GOT3 (cell line): ENCODE results near the gene MAP4K5.
"Not testable (repeated sequence)": the region's sequence is repeated elsewhere in the genome, so short reads cannot be mapped to it uniquely, and the experiment has no call there.

ENCODE experiments used
- DNase-seq: peaks from one replicate; lab custom pipeline; 2025; ENCODE audit warnings: mixed read lengths; lab: John Stamatoyannopoulos, UW

The MAP4K5 gene

GRCh38 chr14:50531595-50532501 is 521 bp downstream of the MAP4K5 start:
- no peak for DNase-seq

- no peak for DNase-seq
Measured at GRCh38 chr14:50530794-50531365, 1.5 kb downstream of the MAP4K5 start.

DNA sequence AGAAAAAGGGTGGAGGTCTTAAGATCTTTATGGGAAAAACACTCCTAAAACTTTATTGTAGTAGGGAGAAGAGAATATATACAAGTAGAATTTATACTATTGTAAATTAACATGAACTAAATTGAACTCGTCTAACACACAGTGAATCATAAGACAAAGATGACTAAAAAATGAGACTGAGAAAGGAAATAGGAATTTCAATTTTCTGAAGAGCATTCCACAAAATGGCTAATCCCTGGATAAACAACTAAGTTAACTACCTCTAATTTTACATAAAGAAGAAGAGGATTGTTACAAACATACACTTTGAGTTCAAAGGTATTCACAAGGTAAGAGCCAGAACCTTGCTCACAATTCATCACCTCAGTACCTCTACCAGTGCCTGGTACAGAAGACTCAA is 2.0 kb downstream of the MAP4K5 start:
- no peak for DNase-seq

DNA sequence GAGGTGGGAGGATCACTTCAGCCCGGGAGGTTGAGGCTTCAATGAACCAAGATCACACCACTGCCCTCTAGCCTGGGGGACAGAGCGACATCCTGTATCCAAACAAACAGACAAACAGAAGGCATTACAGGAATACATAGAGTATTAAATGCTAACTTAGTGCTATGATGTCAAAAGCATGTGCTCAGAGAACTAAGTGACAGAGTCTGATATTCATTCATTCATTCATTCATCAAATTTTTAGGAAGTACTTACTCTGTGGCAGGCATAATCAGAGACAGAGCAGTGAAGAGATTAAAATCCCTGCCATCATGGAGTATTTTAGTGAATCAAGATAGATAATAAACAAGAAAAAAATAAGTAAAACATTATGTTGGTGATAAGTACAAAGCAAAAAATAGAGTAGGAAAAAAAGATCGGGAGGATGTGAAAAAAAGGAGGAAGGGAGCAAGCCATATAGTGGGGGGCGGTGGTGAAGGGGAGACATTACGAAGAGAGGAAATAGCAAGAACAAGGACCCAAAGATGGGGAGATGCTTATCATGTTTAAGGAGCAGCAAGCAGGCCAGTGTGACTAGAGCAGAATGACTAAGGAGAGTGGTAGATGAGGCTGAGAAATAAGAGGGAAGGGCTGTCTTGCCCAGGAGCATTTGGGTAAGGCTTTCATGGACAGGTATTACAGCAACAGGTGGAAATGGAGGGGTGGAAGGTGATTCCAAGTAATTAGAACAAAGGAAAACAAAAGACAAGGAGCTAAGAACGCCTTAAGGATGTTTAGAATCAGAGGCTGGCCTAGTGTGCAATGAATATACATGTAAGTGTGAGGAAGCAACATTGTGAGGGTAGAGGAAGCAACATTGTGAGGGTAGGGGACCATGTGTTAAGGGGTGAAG is 2.8 kb downstream of the MAP4K5 start:
- DNase-seq = no peak

DNA sequence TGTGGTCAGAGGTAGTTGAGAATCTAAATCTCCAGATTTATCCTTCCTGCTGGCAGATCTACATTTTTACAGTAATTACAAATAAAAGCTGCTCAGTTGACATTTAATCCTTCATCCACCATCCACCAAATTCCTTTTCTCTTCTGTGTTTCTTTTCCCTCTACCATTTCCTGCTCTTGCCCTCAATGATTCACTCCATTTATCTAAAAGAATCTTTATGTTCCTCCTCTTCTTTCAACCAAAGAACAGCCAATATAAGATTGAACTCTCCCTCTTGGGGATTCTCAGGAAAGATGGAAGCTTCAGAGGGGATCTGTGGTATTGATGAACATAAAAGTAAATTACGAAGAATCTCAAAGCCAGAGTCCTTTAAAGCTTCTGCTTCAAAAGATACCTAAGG is 4.4 kb downstream of the MAP4K5 start:
- no peak for DNase-seq

DNA sequence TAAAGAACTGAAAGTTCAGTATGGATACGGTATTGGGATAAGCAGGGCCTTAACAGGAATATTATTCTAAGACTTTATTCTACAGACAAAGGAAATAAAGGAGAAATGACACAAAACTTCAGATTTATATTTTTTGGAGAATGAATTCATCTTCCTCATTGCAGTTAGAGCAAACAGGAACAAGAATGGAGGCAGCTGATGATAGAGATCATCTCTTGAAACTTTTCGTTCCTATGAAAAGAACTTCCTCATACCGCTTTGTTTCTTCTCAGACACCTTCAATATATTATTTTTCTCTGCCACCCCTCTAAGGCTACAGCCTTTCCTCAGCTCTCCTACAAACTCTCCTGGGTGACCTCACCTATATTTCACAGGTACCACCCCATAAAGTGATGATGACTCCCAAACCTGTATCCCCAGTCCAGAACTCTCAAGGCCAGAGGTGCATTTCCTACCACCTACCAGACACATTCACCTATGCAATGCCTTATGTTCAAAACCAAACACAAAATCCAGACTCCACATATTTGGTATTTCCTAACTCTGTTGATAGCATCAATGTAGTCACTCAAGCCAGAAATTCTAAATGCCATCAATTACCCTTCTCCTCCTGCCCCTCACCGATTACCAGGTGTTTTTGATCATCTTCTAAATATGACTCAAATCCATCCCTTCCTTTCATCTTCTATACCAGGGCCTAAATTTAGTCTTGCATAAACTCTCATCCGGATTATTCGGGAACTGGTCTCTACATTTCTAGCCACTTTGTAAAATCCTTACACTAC is 7.4 kb downstream of the MAP4K5 start:
- no peak for DNase-seq

DNA sequence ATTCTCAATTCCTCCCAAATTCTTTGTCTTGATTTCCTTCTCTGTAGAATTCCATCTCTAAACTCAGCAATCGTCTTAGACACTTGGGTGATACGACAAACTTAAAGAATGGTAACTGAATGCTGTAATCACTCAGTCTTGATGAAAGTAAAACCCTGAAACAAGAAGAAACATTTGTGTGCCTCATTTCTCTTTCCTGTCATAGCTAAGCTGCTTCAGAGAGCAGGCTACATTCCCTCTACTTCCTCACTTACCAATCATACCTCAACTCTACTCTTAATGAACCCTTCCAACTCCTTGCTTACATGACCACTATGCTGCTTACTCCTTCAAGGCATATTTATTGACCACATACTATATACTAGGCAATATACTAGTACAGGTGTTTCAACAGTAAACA is 8.3 kb downstream of the MAP4K5 start:
- no peak for DNase-seq

- no peak for DNase-seq
Measured at GRCh38 chr14:50523271-50524041, 8.9 kb downstream of the MAP4K5 start.

DNA sequence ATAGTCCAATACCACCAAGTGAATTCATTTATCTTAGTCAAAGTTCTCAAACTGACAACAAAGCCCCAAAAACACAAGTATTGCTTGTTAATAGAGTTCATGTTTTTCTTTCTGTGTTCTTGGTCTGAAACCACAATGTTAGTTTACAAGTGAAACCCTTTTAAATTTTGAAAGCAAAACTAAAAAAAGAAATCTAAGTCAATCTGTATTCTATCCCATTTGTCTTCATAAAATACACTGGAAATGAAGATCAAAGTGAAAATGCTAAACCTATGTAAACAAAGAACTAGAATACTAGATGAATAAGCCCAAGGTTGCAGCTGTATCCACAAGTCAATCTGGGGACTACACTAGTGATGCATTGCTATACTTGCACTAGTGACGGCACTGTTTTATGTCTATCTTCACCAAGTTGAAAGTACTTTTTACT is 10.4 kb downstream of the MAP4K5 start:
- DNase-seq = no peak

- no peak for DNase-seq
Measured at GRCh38 chr14:50520947-50521815, 11.2 kb downstream of the MAP4K5 start.

- DNase-seq = no peak
Measured at GRCh38 chr14:50516091-50516490, 16.3 kb downstream of the MAP4K5 start.

- DNase-seq = no peak
Measured at GRCh38 chr14:50512463-50512862, 19.9 kb downstream of the MAP4K5 start.

- DNase-seq = no peak
Measured at GRCh38 chr14:50510157-50510556, 22.2 kb downstream of the MAP4K5 start.

DNA sequence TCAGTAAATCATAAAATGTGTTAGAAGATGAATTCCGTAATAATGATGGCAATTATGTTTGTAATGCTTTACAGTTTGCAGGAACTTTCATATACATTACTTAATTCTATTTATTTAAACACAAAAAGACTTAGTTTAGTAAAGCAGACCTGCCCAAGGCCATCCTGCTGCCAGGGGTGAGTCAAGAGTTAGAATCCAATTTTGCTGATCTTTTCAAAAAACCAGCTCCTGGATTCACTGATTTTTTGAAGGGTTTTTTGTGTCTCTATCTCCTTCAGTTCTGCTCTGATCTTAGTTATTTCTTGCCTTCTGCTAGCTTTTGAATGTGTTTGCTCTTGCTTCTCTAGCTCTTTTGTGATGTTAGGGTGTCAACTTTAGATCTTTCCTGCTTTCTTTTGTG is 25.3 kb downstream of the MAP4K5 start:
- DNase-seq = not testable (repeated sequence)

DNA sequence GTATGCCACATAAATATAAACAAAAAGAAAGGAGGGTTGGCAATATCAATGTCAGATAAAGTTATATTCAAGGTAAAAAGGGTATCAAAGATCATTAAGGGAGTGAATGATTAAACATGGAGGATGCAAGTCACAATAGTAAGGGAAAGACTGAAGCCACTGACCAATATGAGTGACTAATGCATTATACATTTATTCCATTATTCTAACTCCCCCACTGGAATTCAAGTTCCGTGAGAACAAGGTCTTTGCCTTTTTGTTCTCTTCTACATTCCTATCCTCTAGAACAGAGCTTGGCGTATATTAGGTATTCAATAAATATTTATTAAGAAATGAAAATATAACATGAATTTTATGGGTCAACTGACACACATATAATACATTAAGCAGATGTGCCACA is 30.7 kb downstream of the MAP4K5 start:
- no peak for DNase-seq

GRCh38 chr14:50497351-50497750 is 35.0 kb downstream of the MAP4K5 start:
- DNase-seq = no peak

GRCh38 chr14:50489851-50490250 is 42.5 kb downstream of the MAP4K5 start:
- no peak for DNase-seq

DNA sequence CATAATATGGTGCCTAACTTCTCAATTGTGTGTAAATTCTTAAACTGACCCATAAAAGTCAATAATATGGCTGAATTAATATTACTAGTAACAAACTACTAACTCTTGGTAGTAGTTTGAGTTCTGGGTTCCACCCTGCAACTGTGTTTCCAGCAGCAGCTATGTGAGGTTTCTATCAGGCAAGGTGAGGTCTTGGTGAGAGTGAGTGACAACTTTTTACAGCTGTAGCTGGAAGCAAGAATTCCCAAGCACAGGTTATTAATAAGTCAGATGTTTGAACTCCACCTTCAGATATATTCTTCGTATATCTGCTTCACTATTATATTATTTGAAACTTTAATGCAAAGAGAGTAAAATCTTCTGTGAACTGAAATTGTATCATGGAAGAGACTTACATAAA is 43.8 kb downstream of the MAP4K5 start:
- DNase-seq = no peak

DNA sequence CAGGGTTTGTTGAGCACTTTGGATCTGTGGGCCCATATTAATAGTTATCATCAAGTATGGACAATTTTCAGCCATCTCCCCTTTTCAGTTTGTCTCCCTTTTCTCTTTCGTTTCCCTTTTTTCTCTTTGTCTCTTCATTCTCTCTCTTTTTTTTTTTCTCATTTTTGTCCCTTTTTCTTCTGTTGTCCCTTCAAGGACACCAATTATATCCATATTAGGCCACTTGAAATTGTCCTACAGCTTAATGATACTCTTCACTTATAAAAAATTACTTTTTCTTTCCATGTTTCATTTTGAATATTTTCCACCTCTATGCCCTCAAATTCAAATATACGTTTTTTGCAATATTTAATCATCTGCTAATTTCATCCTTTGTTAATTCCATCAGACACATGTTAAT is 53.3 kb downstream of the MAP4K5 start:
- DNase-seq = no peak

DNA sequence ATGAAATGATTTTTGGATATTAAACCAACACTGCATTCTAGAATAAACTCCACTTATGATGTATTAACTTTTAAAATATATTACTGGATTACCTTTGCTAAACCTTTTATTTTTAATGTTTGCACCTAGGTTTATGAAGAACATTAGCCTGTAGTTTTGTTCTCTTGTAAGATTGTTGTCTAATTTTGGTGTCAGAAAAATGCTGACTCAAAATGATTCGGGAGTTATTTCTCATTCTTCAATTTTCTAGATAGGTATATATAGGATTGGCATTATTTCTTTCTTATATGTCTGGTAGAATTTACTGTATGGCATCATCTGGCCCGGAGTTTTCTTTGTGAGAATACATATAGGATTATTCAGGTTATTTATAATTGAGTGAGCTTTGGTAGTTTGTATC is 54.6 kb downstream of the MAP4K5 start:
- DNase-seq = no peak
